Measurements from ENCODE around the gene GLRX. TPM values are rescaled to one million over a fixed set of nuclear protein-coding genes. Genes with fewer than 3 reads are reported as not detected.

The GLRX gene
- total RNA-seq, 3 donors from 2014 or later, result 10.1 to 16.3 (median 12.8) TPM

GRCh38 chr5:95800553-95800952 is 22.0 kb downstream of the GLRX start:
- H3K27me3 Mint-ChIP-seq (ENCODE audit: low read depth), result no peaks in the 10 kb centered on the region
- no peaks in the 10 kb centered on the region for H3K4me1 Mint-ChIP-seq (ENCODE audit: low read depth)
- no peaks in the 10 kb centered on the region for H3K36me3 Mint-ChIP-seq (ENCODE audit: insufficient read depth)
- no peak overlapping the region for H3K4me3 Mint-ChIP-seq
- ATAC-seq (no peak), DNase-seq (no peak)
- H3K9me3 Mint-ChIP-seq, result no peaks in the 10 kb centered on the region

DNA sequence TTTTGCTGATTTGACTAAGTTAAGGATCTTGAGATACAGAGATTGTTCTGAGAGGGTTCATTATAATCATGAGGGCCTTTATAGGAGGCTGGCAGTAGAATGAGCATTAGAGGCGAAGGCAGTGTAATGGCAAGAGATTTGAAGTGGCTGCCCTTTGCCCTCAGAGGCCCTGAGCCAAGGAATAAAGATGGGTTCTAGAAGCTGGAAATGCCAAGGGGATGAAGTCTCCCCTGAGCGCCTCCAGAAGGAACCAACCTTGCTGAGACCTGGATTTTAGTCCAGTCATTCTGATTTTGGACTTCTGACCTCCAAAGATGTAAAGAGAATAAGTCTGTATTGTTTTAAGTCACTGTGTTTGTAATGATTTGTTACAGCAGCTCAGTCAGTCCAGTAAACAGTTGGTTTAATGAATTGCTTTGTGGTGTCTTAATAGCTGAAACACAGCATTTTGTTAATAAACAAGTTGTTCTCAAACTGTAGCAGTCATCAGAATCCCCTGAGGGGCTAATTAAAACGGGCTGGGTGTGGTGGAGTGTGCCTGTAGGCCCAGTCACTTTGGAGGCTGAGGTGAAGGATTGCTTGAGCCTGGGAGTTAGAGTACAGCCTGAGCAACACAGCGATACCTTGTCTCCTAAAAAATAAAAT is 23.2 kb downstream of the GLRX start:
- H3K36me3 Mint-ChIP-seq (ENCODE audit: insufficient read depth), result no peaks in the 10 kb centered on the region
- H3K9me3 Mint-ChIP-seq, result no peaks in the 10 kb centered on the region
- no peak overlapping the region for H3K4me3 Mint-ChIP-seq
- DNase-seq (no peak), ATAC-seq (no peak)
- no peaks in the 10 kb centered on the region for H3K4me1 Mint-ChIP-seq (ENCODE audit: low read depth)
- no peaks in the 10 kb centered on the region for H3K27me3 Mint-ChIP-seq (ENCODE audit: low read depth)

DNA sequence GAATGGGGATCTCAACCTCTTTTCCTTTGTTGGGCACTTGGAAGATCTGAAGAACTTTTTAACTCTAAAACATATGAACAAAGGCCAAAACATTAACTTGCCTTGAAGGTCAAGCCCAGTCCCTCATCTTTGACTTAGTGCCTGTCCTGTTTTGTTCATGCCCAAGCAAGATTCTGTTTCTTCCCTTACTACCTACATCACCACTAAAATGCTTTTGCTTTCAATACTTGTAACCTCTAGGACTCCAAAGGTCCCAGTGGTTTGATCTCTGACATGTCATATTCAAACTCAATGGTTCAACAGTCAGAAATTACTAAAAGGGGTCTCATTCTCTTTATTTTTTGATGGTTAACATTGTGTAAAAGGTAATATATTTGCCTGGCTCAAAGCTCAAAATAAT is 24.0 kb downstream of the GLRX start:
- no peak for ATAC-seq
- H3K27me3 Mint-ChIP-seq (ENCODE audit: low read depth), result no peaks in the 10 kb centered on the region
- H3K9me3 Mint-ChIP-seq, result no peaks in the 10 kb centered on the region
- no peaks in the 10 kb centered on the region for H3K4me1 Mint-ChIP-seq (ENCODE audit: low read depth)
- no peaks in the 10 kb centered on the region for H3K36me3 Mint-ChIP-seq (ENCODE audit: insufficient read depth)
- no peak for DNase-seq
- H3K4me3 Mint-ChIP-seq, result no peak overlapping the region

DNA sequence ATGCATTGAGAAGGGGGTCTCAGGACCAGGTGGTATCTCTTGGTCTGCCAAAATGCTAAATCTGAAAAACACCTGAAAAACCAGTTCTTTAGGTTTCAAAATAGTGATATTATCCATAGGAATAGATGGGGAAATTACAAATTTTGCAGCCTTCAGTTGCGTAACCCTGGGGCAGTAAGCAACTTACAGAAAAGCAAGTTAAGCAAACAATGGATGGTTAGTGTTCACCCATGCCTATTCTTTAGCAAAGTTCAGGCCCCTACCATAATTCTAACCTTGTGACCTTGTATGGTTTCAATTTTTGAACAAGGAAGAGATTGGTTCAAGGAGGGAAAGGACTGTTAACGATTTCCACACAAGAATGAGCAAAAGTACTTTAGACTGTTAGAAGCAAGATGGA is 24.5 kb downstream of the GLRX start:
- H3K4me3 Mint-ChIP-seq, result no peak overlapping the region
- DNase-seq (no peak), ATAC-seq (no peak)
- no peaks in the 10 kb centered on the region for H3K9me3 Mint-ChIP-seq
- H3K4me1 Mint-ChIP-seq (ENCODE audit: low read depth), result no peaks in the 10 kb centered on the region
- no peaks in the 10 kb centered on the region for H3K27me3 Mint-ChIP-seq (ENCODE audit: low read depth)
- H3K36me3 Mint-ChIP-seq (ENCODE audit: insufficient read depth), result no peaks in the 10 kb centered on the region

DNA sequence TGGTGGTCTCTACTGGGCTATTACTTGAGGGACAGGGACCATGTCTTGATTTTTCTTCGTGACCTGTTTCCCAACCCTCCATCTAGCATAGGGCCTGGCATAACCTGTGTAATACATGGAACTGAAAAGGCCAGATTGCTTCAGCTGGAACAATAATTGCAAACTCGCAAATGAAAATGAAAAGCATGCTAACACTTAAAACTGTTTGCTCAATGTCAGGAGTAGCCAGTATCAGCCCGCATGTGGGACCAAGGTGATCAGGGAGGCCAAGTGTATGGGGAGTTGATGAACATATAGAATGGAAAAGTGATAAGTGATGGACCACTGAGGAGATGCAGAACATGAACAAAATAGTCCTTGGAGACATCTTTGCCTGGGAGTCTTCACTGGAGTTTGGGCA is 25.2 kb downstream of the GLRX start:
- H3K9me3 Mint-ChIP-seq, result no peaks in the 10 kb centered on the region
- no peaks in the 10 kb centered on the region for H3K4me1 Mint-ChIP-seq (ENCODE audit: low read depth)
- ATAC-seq (no peak), DNase-seq (no peak)
- no peaks in the 10 kb centered on the region for H3K36me3 Mint-ChIP-seq (ENCODE audit: insufficient read depth)
- no peak overlapping the region for H3K4me3 Mint-ChIP-seq
- H3K27me3 Mint-ChIP-seq (ENCODE audit: low read depth), result no peaks in the 10 kb centered on the region

DNA sequence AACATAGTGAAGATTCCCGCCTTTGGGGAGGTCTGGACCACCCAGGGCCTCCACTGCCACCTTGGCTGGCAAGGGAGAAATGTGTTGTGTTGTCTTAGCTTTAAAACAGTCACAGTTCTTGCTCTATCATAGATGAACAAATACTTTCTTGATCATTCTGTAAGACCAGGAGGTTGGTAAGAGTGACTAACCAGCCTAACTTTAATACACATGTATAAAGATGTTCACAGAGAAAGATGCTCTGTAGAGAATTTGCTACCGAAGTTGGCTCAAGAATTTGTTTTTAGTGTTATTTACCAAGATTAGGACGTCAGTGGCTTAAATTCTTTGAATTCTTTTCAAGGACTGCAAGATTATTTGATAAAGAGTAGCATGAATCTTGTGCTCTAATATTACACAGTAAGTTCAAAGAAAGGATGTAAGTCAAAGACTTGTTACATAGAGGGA is 28.4 kb downstream of the GLRX start:
- H3K27me3 Mint-ChIP-seq (ENCODE audit: low read depth), result no peaks in the 10 kb centered on the region
- H3K36me3 Mint-ChIP-seq (ENCODE audit: insufficient read depth), result no peaks in the 10 kb centered on the region
- DNase-seq, result no peak
- no peaks in the 10 kb centered on the region for H3K9me3 Mint-ChIP-seq
- no peaks in the 10 kb centered on the region for H3K4me1 Mint-ChIP-seq (ENCODE audit: low read depth)
- no peak for ATAC-seq
- no peak overlapping the region for H3K4me3 Mint-ChIP-seq

- Mint-ChIP-seq H3K36me3 (ENCODE audit: insufficient read depth) (no peaks in the 10 kb centered on the region), H3K4me3 (no peak overlapping the region), H3K27me3 (ENCODE audit: low read depth) (no peaks in the 10 kb centered on the region), H3K4me1 (ENCODE audit: low read depth) (no peaks in the 10 kb centered on the region), H3K9me3 (no peaks in the 10 kb centered on the region)
- DNase-seq (no peak), ATAC-seq (no peak)
These were observed 30.8 kb downstream of the GLRX start for GRCh38 chr5:95791751-95792150.

DNA sequence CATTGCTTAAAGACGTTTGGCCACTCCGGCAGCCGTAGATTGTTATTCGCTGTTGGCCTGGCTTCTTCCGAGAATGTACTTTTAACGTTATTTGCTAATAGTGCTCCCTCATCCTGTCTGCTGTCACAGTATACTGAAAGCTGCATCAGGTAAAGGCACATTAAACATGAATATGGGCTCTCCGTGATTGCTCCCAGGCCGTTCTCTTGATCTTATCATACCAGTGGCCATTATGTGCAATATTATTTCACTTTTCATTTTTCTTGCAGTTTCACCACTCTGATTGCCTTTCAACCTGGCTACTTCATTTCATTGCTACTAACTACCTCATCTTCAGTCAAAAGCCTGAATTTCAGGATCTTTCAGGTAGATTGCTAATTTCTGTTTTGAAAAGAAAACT is 34.0 kb downstream of the GLRX start:
- DNase-seq, result no peak
- Mint-ChIP-seq H3K36me3 (ENCODE audit: insufficient read depth) (no peaks in the 10 kb centered on the region), H3K4me3 (no peak overlapping the region), H3K4me1 (ENCODE audit: low read depth) (peaks cover 7% of the 10 kb centered on the region), H3K9me3 (no peaks in the 10 kb centered on the region), H3K27me3 (ENCODE audit: low read depth) (peaks cover 2% of the 10 kb centered on the region)
- ATAC-seq, result no peak

DNA sequence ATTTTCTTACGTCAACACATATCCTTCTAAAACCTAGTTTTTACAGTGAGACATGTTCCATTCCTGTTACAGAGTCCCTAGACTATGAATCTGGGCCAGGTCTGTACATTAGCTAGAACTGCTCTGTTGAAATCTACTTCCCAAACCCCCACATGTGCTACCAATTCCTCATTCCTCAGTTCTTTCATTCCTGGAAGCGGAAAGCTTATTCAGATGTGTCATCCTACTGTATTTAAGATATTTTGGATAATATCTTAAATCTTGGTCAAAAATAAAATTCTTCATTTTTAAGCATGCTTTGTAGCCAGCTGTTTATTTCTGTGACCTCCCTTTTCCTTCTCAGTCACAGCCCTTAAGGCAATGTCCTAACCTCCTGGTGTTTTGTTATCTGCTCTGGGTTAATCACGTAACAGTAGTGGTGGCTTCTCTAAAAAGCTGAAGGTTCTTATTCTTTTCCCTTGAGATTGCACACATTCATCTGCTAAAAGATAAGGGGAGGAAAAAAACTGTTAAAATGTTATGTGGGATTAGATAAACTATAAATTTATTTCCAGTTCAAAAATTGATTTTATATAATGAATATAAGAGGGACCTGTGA is 35.6 kb downstream of the GLRX start:
- ATAC-seq, result no peak
- no peak for DNase-seq
- no peaks in the 10 kb centered on the region for H3K36me3 Mint-ChIP-seq (ENCODE audit: insufficient read depth)
- peaks cover 7% of the 10 kb centered on the region for H3K4me1 Mint-ChIP-seq (ENCODE audit: low read depth)
- H3K9me3 Mint-ChIP-seq, result no peaks in the 10 kb centered on the region
- no peak overlapping the region for H3K4me3 Mint-ChIP-seq
- H3K27me3 Mint-ChIP-seq (ENCODE audit: low read depth), result peaks cover 2% of the 10 kb centered on the region

- H3K36me3 Mint-ChIP-seq (ENCODE audit: insufficient read depth), result no peaks in the 10 kb centered on the region
- no peaks in the 10 kb centered on the region for H3K9me3 Mint-ChIP-seq
- no peak for DNase-seq
- no peak overlapping the region for H3K4me3 Mint-ChIP-seq
- peaks cover 2% of the 10 kb centered on the region for H3K27me3 Mint-ChIP-seq (ENCODE audit: low read depth)
- ATAC-seq, result no peak
- peaks cover 7% of the 10 kb centered on the region for H3K4me1 Mint-ChIP-seq (ENCODE audit: low read depth)
These were observed 37.8 kb downstream of the GLRX start for GRCh38 chr5:95784514-95785302.

- H3K4me1 Mint-ChIP-seq (ENCODE audit: low read depth), result peaks cover 12% of the 10 kb centered on the region
- ATAC-seq, result no peak
- no peak for DNase-seq
- no peak overlapping the region for H3K4me3 Mint-ChIP-seq
- no peaks in the 10 kb centered on the region for H3K9me3 Mint-ChIP-seq
- no peaks in the 10 kb centered on the region for H3K36me3 Mint-ChIP-seq (ENCODE audit: insufficient read depth)
- peaks cover 2% of the 10 kb centered on the region for H3K27me3 Mint-ChIP-seq (ENCODE audit: low read depth)
These were observed 38.9 kb downstream of the GLRX start for GRCh38 chr5:95783661-95784060.

GRCh38 chr5:95782181-95782580 is 40.3 kb downstream of the GLRX start:
- ATAC-seq (no peak), DNase-seq (no peak)
- H3K27me3 Mint-ChIP-seq (ENCODE audit: low read depth), result peaks cover 2% of the 10 kb centered on the region
- no peak overlapping the region for H3K4me3 Mint-ChIP-seq
- H3K4me1 Mint-ChIP-seq (ENCODE audit: low read depth), result peaks cover 12% of the 10 kb centered on the region
- H3K9me3 Mint-ChIP-seq, result no peaks in the 10 kb centered on the region
- no peaks in the 10 kb centered on the region for H3K36me3 Mint-ChIP-seq (ENCODE audit: insufficient read depth)

GRCh38 chr5:95781101-95781583 is 41.4 kb downstream of the GLRX start:
- H3K27me3 Mint-ChIP-seq (ENCODE audit: low read depth), result no peaks in the 10 kb centered on the region
- ATAC-seq (peak; percentile 94 to 95), DNase-seq (peak; percentile 68)
- H3K9me3 Mint-ChIP-seq, result no peaks in the 10 kb centered on the region
- H3K36me3 Mint-ChIP-seq (ENCODE audit: insufficient read depth), result no peaks in the 10 kb centered on the region
- peaks cover 11% of the 10 kb centered on the region for H3K4me1 Mint-ChIP-seq (ENCODE audit: low read depth)
- H3K4me3 Mint-ChIP-seq, result peak overlapping the region; percentile 65

DNA sequence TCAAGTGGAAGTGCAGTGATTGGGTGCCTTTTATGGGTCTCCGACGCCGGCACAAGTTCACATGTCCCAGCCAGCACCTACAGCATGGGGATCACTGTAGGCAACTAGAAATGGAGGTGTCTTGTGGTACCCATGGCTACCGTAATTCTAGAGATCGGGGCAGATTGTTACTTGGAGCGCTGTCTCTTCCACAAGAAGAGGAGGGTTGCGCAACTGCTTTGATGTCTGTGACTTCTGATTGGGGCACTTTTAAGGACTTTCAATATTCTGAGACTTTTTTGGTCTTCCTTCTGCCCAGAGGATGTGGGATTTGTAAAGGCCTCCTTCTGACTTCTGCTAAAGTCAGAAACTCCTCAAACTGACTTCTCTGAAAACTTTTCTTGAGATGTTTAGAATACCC is 41.9 kb downstream of the GLRX start:
- ATAC-seq, result no peak
- no peaks in the 10 kb centered on the region for H3K36me3 Mint-ChIP-seq (ENCODE audit: insufficient read depth)
- H3K4me3 Mint-ChIP-seq, result no peak overlapping the region
- no peaks in the 10 kb centered on the region for H3K9me3 Mint-ChIP-seq
- H3K27me3 Mint-ChIP-seq (ENCODE audit: low read depth), result no peaks in the 10 kb centered on the region
- peaks cover 6% of the 10 kb centered on the region for H3K4me1 Mint-ChIP-seq (ENCODE audit: low read depth)
- no peak for DNase-seq

DNA sequence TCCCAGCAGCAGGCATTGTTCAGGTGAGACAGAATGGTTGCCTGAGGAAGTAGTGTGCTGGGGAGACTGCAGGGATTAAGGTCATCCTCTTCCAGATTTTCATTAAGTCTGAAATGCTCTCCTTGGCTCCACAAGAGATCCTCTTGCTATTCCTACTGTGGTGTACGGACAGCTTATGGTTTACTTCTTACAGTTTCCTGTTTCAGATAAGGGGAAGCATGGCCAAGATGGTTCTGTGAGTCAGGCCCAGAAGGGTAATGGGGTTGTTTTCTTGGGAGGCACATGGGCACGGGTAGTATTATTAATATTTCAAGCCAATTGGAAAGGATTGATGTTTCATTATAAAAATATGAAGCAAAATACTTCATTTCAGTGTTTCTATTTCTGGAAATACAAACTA is 42.9 kb downstream of the GLRX start:
- ATAC-seq, result no peak
- Mint-ChIP-seq H3K4me1 (ENCODE audit: low read depth) (peaks cover 4% of the 10 kb centered on the region), H3K9me3 (no peaks in the 10 kb centered on the region), H3K36me3 (ENCODE audit: insufficient read depth) (no peaks in the 10 kb centered on the region), H3K27me3 (ENCODE audit: low read depth) (no peaks in the 10 kb centered on the region), H3K4me3 (no peak overlapping the region)
- DNase-seq, result no peak

All from activated T-cell treated with anti-CD3 and anti-CD28 coated beads, Interleukin-2, amount 50 U/mL, for 4 hours (primary cell).